Dermis microvascular lymphatic vessel endothelial cell (primary cell): Measurements from ENCODE around the gene FAM210A. TPM values are rescaled to one million over a fixed set of nuclear protein-coding genes. Genes with fewer than 3 reads are reported as not detected.
A peak's percentile ranks its signal among the peaks of the same experiment; 100 is the strongest.

Source experiments
- DNase-seq, 2 donors: peaks; one replicate each; pipeline versions ENCODE4 v3.0.0 to v3.0.0-alpha.2; 2010; ENCODE audit warnings: low read depth in 2 of 2
- total RNA-seq: library from RNA; depleted of rRNA; stranded (reverse); fragments of >200 nt; gene quantifications from 2 replicates; pipeline ENCODE4 v1.2.1, GENCODE V29; 2014

FAM210A gene
- total RNA-seq, 1 donor from 2014 or later = 15.0 TPM

DNA sequence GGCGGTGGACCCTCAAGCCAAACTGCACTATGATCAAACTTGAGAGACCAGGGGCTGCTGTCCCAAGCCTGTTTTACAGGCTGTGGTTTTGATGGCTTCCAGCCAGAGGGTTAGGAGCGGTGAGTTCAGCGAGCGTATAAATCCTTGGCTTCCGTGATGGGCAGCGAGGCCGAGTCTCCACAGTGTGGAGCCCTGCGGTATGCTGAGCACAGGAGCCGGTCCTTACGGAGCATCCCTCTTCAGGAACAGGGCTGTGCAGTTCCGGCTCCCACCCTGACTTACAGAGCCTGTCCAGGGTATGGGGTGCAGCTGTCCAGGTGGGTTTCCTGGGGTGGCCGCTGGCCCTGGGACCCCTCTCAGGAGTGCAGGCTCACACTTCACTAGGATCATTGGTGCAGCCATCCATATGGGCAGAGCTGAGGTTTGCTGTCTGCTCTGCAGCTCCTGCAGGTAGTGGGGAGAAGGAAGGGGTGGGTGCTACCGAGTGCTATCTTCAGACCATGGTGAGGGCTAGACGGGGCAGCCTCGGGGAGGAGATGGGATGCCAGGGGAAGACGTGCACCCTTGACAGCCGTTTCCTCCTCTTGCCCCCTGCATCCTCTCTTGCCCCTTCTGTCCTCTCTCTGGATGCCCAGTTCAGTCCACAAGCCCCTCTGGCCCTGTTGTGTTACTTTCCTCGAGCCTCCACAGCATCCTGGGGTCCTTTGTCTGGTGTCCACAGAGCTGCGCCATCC lies 104.3 kb downstream of the FAM210A start:
- DNase-seq = no peak

DNA sequence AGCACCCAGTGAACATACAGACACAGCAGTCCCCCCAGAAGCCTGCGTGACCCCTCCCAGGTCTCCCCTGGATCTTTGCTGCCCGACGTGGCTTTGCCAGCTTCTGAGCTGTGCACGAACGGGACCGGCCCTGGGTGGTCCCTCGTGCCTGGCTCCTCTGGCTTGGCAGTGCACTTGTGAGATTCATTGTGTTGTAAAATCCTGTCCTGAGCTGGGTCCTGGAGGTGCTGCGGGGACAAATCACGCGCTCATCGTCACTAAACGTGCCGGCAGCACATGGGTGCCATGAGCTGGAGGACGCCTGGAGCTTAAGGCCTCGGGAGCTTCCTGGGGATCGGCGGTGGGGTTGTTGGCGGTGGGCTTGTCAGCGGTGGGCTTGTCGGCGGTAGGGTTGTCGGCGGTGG lies 104.9 kb downstream of the FAM210A start:
- DNase-seq = no peak

GRCh38 chr18:13620818-13621445 lies 105.4 kb downstream of the FAM210A start:
- DNase-seq = no peak

GRCh38 chr18:13620206-13620672 lies 106.1 kb downstream of the FAM210A start:
- no peak for DNase-seq

DNA sequence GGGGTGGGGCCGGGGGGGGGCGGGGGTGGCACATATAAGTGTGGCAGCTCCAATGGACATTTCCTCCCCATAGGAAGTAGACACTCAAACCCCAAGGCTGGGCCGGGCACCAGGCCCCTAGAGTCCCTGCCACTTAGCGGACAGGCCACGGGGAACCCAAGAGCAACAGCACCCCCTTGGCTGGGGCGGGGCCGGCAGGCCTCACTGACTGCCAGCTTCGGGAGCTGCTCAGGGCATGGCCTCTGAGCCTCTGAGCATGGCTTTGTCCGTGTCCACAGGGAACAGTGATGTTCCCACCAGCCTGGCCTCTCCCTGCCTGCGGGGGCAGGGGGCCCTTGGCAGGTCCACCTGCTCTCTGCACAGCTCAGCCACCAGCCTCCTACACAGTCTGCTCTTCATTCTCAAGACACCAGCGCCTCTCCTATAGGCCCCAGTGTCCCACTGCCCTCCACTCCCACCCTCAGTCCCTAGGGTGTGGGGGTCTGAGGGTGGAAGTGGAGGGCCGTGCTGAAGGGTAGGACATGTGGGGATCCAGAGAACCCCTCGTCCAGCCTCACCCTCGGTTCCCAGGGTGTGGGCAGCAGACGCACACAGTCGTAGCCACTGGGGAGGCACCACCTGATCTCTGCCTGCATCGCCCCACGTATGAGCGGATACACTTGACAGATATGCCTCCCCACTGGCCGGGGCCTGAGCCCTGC lies 106.7 kb downstream of the FAM210A start:
- no peak for DNase-seq

DNA sequence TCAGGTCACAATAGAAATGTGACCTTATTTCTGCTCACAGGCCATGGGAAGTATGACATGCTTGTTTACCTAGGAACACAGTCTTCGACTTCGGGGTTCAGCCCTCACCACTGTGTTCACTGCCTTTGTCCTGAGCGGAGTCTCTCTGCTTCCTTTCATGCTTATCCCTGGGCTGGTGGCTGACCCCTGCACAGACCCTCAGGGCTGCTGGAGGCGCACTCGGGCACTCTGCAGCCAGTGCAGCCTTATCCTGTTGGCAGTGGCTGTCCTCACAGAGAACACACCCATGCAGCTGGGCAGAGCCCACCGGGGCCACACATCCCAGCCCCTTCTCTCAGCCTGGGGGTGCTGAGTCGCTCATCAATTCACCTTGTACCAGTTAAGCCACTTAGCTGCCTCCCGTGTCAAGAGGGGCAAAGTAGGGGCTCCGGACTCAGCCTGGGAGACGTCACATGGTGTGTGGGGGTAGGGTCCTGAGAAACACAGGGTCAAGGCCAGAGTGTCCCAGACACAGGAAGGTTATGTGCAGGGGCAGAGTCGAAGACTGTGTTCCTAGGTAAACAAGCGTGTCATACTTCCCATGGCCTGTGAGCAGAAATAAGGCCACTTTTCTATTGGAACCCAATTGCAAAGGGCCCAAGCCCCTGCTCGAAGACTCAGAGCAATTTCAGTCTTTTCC lies 107.5 kb downstream of the FAM210A start:
- peak in 1 of 2 donors; percentile 9 for DNase-seq

DNA sequence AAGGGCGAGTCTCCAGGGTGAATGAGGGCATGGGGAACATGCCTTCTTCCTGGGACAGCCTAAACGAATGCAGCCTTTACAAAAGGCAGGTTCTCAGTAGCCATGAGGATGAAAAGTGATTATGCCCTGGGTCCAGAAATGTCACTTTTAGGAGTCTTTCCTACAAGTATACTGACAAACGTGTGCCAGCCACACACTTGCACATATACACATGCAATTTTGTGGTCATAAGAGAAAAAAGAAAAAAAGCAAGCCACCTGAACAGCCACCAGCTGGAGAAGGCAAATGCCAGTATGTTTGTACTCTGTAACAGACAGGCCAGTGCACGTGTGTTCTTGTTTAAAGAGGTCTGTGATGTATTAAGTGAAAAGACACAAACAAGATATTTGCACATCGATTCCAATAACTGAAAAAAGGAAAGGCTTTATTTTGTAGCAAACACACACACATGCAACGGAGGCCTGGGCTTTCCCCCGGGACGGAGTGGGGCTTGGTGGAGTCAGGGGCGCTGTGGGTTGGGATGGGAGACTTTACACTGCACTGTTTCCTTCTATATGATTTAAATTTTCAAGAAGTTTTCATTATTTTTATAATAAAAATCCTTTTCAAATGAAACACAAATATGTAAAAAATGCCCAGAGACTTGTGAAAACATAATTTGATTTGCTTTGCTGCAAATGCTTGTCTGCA lies 108.4 kb downstream of the FAM210A start:
- no peak for DNase-seq

GRCh38 chr18:13616525-13617035 lies 109.8 kb downstream of the FAM210A start:
- DNase-seq = no peak

- DNase-seq = no peak
Measured at GRCh38 chr18:13616041-13616440, 110.3 kb downstream of the FAM210A start.

GRCh38 chr18:13615432-13615861 lies 110.9 kb downstream of the FAM210A start:
- DNase-seq = peak; percentile 24 to 26

- DNase-seq = no peak
Measured at GRCh38 chr18:13614641-13615288, 111.6 kb downstream of the FAM210A start.

- DNase-seq = no peak
Measured at GRCh38 chr18:13613591-13614501, 112.5 kb downstream of the FAM210A start.

Other genes starting within 250 kb of the FAM210A start
- 16.8 and 19.3 TPM in 2 replicates for gene RNMT, start 115 bp upstream of the FAM210A start, total RNA-seq
- gene MC5R, start 97.6 kb upstream of the FAM210A start, total RNA-seq = not detected in 2 replicates
- gene MC2R, start 189.0 kb upstream of the FAM210A start, total RNA-seq = not detected in 2 replicates